ENCODE results near the gene DDX39A. TPM values are rescaled to one million over a fixed set of nuclear protein-coding genes. Genes with fewer than 3 reads are reported as not detected.

Gene DDX39A
- total and polyA plus RNA-seq, 2 of the 8 experiments (the other 6 are each of a cell fraction or from before 2014, with no cell fraction given) = 139 TPM

DNA sequence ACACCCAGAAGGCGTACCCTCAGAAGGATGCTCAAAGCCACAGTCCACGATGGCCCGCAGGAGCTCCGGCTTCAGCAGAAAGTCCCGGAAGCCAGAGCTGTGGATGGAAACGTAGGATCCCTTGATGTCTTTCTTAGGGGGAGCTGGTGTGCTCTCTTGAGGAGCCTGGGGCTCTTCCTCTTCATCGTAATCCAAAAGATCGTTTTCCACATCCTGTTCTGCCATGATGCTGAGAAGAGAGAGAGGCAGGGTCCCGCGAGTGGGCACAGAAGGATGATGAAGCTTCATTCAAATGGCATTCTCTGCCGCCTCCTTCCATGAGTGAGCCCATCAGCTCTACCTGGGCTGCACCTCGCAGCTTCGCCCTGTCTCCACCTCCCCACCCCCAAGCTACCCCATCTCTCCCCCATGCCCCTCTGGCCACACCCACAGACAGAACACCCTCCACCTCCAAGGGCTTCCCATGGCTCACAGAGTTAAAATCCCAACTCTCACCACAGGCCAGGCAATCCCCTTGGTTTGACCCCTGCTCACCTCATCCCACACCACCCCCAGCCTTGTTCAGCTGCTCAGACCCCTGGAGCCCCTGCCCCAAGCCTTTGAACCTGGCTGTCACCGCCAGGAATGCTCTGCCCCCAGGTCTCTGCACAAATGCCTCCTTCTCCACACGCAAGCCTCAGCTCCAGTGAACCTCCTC lies 6.0 kb downstream of the DDX39A start:
- no peak for TF ChIP-seq SAP30 (IDR thresholded peaks at IDR 0.05; ENCODE audit: insufficient read depth, insufficient replicate concordance, low read length)
- TF ChIP-seq BCL11A (IDR thresholded peaks at IDR 0.05; ENCODE audit: low read depth in 2 of 2, low read length in 2 of 2) = no peak
- TF ChIP-seq ZNF274 (IDR thresholded peaks at IDR 0.05; ENCODE audit: borderline replicate concordance, extremely low read depth, low read length) = no peak
- TF ChIP-seq, protein P1, sequence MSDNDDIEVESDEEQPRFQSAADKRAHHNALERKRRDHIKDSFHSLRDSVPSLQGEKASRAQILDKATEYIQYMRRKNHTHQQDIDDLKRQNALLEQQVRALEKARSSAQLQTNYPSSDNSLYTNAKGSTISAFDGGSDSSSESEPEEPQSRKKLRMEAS (IDR thresholded peaks at IDR 0.05) = no peak
- TF ChIP-seq KDM5A (IDR thresholded peaks at IDR 0.05; ENCODE audit: low read length) = no peak
- no peak for TF ChIP-seq CTBP2 (IDR thresholded peaks at IDR 0.05; ENCODE audit: borderline replicate concordance, insufficient read depth, insufficient read length, low read length)
- no peak for TF ChIP-seq PHF8 (conservative IDR thresholded peaks at IDR 0.05; ENCODE audit: low read depth, low read length)
- H3K36me3 ChIP-seq (ENCODE audit: control insufficient read depth in 2 of 4, insufficient read depth in 4 of 4, low read length in 3 of 4) = peaks cover 34 to 48% (median 45%) of the 10 kb centered on the region in 4 experiments
- no peak for FAIRE-seq

More for the DNA sequence above, 6.0 kb downstream of the DDX39A start:
- Histone ChIP-seq H3K18ac (ENCODE audit: extremely low read depth, low read length) (no peak overlapping the region), H4K8ac (ENCODE audit: extremely low read depth, insufficient read depth, low read length) (no peak overlapping the region), H3K4me2 (ENCODE audit: insufficient read depth in 1 of 2, low read depth in 2 of 2, low read length in 2 of 2) (no peak overlapping the region), H3K27me3 (replicated peaks in 1 of 4; ENCODE audit: control insufficient read depth in 3 of 4, extremely low read depth in 1 of 4, insufficient read depth in 3 of 4, low read length in 3 of 4) (no peaks in the 10 kb centered on the region), H3K4me3 (ENCODE audit: extremely low read depth in 1 of 4, insufficient read depth in 2 of 4, low read depth in 3 of 4, low read length in 4 of 4) (no peak overlapping the region), H3K23ac (ENCODE audit: insufficient read length) (no peak overlapping the region), H3K14ac (ENCODE audit: insufficient read length) (no peak overlapping the region), H3K56ac (replicated peaks; ENCODE audit: insufficient read length, low read depth, low read length) (no peak overlapping the region), H2BK120ac (replicated peaks; ENCODE audit: low read depth, low read length) (no peak overlapping the region), H2BK15ac (ENCODE audit: low read length) (no peak overlapping the region), H3K79me1 (ENCODE audit: low read depth, low read length) (peaks cover 14% of the 10 kb centered on the region), H3K4me1 (replicated peaks in 1 of 4; ENCODE audit: control insufficient read depth in 3 of 4, insufficient read depth in 4 of 4, low read length in 3 of 4) (peaks cover 0 to 5% (median 0%) of the 10 kb centered on the region in 4 experiments; a peak in 3 of 7 replicates), H4K5ac (ENCODE audit: insufficient read length, low read depth, low read length) (no peak overlapping the region), H2AFZ (ENCODE audit: low read length) (no peak overlapping the region), H3K27ac (ENCODE audit: low read depth, low read length) (no peak overlapping the region), H3K9ac (replicated peaks in 1 of 4; ENCODE audit: extremely low read depth in 1 of 4, low read depth in 3 of 4, low read length in 3 of 4) (no peak overlapping the region), H2AK5ac (ENCODE audit: low read depth, low read length) (no peak overlapping the region), H3K79me2 (ENCODE audit: control insufficient read depth in 1 of 2, insufficient read depth in 2 of 2, low read length in 2 of 2) (peaks cover 38 to 66% of the 10 kb centered on the region in 2 experiments), H4K91ac (replicated peaks; ENCODE audit: insufficient read length, low read length) (no peak overlapping the region), H3K23me2 (ENCODE audit: low read depth, low read length) (0 out of 2 replicates have a peak, but pooled peaks cover 2% of the 10 kb centered on the region), H4K20me1 (replicated peaks in 1 of 2; ENCODE audit: control insufficient read depth in 1 of 2, insufficient read depth in 2 of 2, low read length in 2 of 2) (peaks cover 34 to 38% of the 10 kb centered on the region in 2 experiments), H3K4ac (replicated peaks; ENCODE audit: insufficient read length, low read depth, low read length) (no peak overlapping the region), H2BK20ac (ENCODE audit: low read length) (no peak overlapping the region), H2BK5ac (ENCODE audit: low read depth, low read length) (no peak overlapping the region), H3K9me3 (ENCODE audit: insufficient read depth in 2 of 2, low read depth in 1 of 2, low read length in 1 of 2) (no peaks in the 10 kb centered on the region), H2BK12ac (ENCODE audit: low read depth, low read length) (no peak overlapping the region)
- no peak for DNase-seq (ENCODE audit: low read depth in 1 of 2, low spot score in 2 of 2)
- WGBS, 2 experiments (ENCODE audit: extremely low coverage in 1 of 2, insufficient coverage in 1 of 2, insufficient read length in 1 of 2, insufficient replicate concordance in 2 of 2, low coverage in 1 of 2, low lambda C conversion rate in 2 of 2, missing lambda C conversion rate in 1 of 2) = 93% methylated on average over 9 of the region's 15 CpGs; no CpG with 5 or more reads in 1 of the 2 experiments
- ChIA-PET POLR2A (ENCODE audit: partially characterized antibody) (interaction anchor here (0.8 to 2.1 kb wide), 5 partner anchors 9 to 73 kb away, joined by 3 to 8 read pairs (median 6); no protein-coding TSS in a partner anchor), CTCF (ENCODE audit: partially characterized antibody) (interaction anchor here (0.9 to 4.5 kb wide), 5 partner anchors 8 to 60 kb away, joined by 3 to 22 read pairs (median 3); no protein-coding TSS in a partner anchor)

Measured in H1 (cell line).